ENCODE results near the gene DUSP10. TPM values are rescaled to one million over a fixed set of nuclear protein-coding genes. Genes with fewer than 3 reads are reported as not detected.

The DUSP10 gene
- total and polyA plus RNA-seq, 2 of the 13 experiments (the other 11 are each of a cell fraction or from before 2014, with no cell fraction given), result 2.1 to 4.4 TPM

DNA sequence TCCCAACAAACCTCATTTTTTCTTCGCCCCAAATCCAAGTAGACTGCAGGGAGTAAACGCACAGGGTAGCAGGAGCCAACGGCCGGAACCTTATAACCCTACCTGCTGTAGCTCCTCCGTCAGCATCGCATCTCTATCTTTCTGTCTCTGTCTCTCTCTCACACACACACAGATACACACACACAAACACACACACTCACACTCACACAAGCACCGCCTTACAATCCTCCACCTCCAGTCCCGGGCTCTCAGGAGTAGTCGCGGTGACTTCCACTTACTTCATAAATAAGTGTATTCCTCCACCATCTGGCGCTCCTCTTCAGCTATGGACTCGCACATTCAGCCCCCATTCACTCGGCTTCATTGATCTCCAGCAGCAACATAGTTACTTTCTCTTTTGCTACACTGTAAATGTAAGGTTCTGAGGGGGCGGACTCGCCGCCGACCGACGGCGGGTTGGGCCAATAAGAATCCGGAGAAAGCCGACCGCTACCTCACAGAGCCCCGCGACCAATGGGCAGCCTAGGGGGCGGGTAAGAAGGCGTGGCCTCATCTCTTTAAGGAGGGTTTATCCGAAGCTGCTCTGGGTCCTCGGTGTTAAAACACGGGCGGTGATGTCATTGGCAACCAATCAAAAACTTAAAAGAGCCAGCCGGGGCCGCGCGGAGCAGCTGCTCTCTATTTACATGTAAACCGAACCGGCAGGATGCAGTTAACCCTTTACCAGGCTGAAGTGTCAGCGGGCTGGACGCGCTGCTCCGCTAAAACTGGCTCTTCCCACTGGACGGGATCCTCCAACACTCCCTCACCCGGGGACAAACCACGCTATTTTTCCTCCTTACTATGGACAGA is at the start of gene DUSP10 (continued):
- TF ChIP-seq, protein P1, sequence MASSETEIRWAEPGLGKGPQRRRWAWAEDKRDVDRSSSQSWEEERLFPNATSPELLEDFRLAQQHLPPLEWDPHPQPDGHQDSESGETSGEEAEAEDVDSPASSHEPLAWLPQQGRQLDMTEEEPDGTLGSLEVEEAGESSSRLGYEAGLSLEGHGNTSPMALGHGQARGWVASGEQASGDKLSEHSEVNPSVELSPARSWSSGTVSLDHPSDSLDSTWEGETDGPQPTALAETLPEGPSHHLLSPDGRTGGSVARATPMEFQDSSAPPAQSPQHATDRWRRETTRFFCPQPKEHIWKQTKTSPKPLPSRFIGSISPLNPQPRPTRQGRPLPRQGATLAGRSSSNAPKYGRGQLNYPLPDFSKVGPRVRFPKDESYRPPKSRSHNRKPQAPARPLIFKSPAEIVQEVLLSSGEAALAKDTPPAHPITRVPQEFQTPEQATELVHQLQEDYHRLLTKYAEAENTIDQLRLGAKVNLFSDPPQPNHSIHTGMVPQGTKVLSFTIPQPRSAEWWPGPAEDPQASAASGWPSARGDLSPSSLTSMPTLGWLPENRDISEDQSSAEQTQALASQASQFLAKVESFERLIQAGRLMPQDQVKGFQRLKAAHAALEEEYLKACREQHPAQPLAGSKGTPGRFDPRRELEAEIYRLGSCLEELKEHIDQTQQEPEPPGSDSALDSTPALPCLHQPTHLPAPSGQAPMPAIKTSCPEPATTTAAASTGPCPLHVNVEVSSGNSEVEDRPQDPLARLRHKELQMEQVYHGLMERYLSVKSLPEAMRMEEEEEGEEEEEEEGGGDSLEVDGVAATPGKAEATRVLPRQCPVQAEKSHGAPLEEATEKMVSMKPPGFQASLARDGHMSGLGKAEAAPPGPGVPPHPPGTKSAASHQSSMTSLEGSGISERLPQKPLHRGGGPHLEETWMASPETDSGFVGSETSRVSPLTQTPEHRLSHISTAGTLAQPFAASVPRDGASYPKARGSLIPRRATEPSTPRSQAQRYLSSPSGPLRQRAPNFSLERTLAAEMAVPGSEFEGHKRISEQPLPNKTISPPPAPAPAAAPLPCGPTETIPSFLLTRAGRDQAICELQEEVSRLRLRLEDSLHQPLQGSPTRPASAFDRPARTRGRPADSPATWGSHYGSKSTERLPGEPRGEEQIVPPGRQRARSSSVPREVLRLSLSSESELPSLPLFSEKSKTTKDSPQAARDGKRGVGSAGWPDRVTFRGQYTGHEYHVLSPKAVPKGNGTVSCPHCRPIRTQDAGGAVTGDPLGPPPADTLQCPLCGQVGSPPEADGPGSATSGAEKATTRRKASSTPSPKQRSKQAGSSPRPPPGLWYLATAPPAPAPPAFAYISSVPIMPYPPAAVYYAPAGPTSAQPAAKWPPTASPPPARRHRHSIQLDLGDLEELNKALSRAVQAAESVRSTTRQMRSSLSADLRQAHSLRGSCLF (CRISPR knock-in tag; IDR thresholded peaks at IDR 0.05; ENCODE audit: borderline replicate concordance), result no peak
- TF ChIP-seq SATB2 (CRISPR knock-in tag; IDR thresholded peaks at IDR 0.05) (no peak), ZNF235 (CRISPR knock-in tag; IDR thresholded peaks at IDR 0.05; ENCODE audit: borderline replicate concordance) (no peak; the same call in 1 of the 2 replicates), ZNF616 (CRISPR knock-in tag; IDR thresholded peaks at IDR 0.05; ENCODE audit: low read depth) (no peak), ZNF280D (CRISPR knock-in tag; IDR thresholded peaks at IDR 0.05) (no peak), FOXA3 (CRISPR knock-in tag; IDR thresholded peaks at IDR 0.05) (peak; percentile 78), MAFK (conservative IDR thresholded peaks at IDR 0.05 in 1 of 2, IDR thresholded peaks at IDR 0.05 in 1 of 2; ENCODE audit: low read length in 2 of 2) (no peak), ZNF670 (CRISPR knock-in tag; IDR thresholded peaks at IDR 0.05; ENCODE audit: borderline replicate concordance) (no peak), ZNF7 (CRISPR knock-in tag; IDR thresholded peaks at IDR 0.05) (no peak), ZNF619 (CRISPR knock-in tag; IDR thresholded peaks at IDR 0.05) (no peak), ZZZ3 (CRISPR knock-in tag; IDR thresholded peaks at IDR 0.05; ENCODE audit: borderline replicate concordance) (no peak), RBAK (CRISPR knock-in tag; IDR thresholded peaks at IDR 0.05) (no peak), ARID2 (CRISPR knock-in tag; IDR thresholded peaks at IDR 0.05; ENCODE audit: borderline replicate concordance) (no peak), MED8 (CRISPR knock-in tag; IDR thresholded peaks at IDR 0.05; ENCODE audit: insufficient replicate concordance) (no peak), ZFX (CRISPR knock-in tag; IDR thresholded peaks at IDR 0.05; ENCODE audit: low read depth) (0 out of 2 replicates have a peak, but pooled peaks have one; percentile 2), SYNCRIP (IDR thresholded peaks at IDR 0.05; ENCODE audit: insufficient read depth, low read depth, low read length) (no peak), ZNF563 (CRISPR knock-in tag; IDR thresholded peaks at IDR 0.05) (no peak), MIXL1 (CRISPR knock-in tag; IDR thresholded peaks at IDR 0.05) (no peak), SMYD3 (CRISPR knock-in tag; IDR thresholded peaks at IDR 0.05) (no peak), ATF7 (IDR thresholded peaks at IDR 0.05) (peak; percentile 88), ATF7 (CRISPR knock-in tag; IDR thresholded peaks at IDR 0.05) (peak; percentile 93; the same call in 1 of the 2 replicates)
